RPMI7951 (cell line): Measurements from ENCODE around the gene TM6SF1. TPM values are rescaled to one million over a fixed set of nuclear protein-coding genes. Genes with fewer than 3 reads are reported as not detected.
"Not testable (repeated sequence)": the region's sequence is repeated elsewhere in the genome, so short reads cannot be mapped to it uniquely, and the experiment has no call there.

Experiments used
- DNase-seq: peaks from one replicate; pipeline ENCODE4 v3.0.0-alpha.2; 2012; ENCODE audit warnings: low read depth
- total RNA-seq: library from RNA; depleted of rRNA; stranded (reverse); fragments of >200 nt; shearing (Covaris generic); gene quantifications from 2 replicates; pipeline ENCODE4 v1.2.3, GENCODE V29; 2014

Gene TM6SF1
- total RNA-seq, 1 experiment from 2014 or later: not detected

- no peak for DNase-seq
These were observed 8.6 kb downstream of the TM6SF1 start for GRCh38 chr15:83115831-83116565.

GRCh38 chr15:83118291-83118827 lies 10.9 kb downstream of the TM6SF1 start:
- no peak for DNase-seq

- no peak for DNase-seq
These were observed 11.5 kb downstream of the TM6SF1 start for GRCh38 chr15:83118968-83119367.

- no peak for DNase-seq
These were observed 12.6 kb downstream of the TM6SF1 start for GRCh38 chr15:83119968-83120581.

- no peak for DNase-seq
These were observed 16.1 kb downstream of the TM6SF1 start for GRCh38 chr15:83123529-83123928.

GRCh38 chr15:83127547-83128150 lies 20.2 kb downstream of the TM6SF1 start:
- no peak for DNase-seq

- DNase-seq: no peak
These were observed 22.3 kb downstream of the TM6SF1 start for GRCh38 chr15:83129791-83130190.

GRCh38 chr15:83132861-83133523 lies 25.5 kb downstream of the TM6SF1 start:
- no peak for DNase-seq

GRCh38 chr15:83142151-83142550 lies 34.7 kb downstream of the TM6SF1 start:
- not testable (repeated sequence) for DNase-seq

- no peak for DNase-seq
These were observed 37.3 kb downstream of the TM6SF1 start for GRCh38 chr15:83144771-83145170.

- no peak for DNase-seq
These were observed 45.8 kb downstream of the TM6SF1 start for GRCh38 chr15:83153288-83153687.

- DNase-seq: no peak
These were observed 48.5 kb downstream of the TM6SF1 start for GRCh38 chr15:83155942-83156341.

GRCh38 chr15:83158393-83158792 lies 50.9 kb downstream of the TM6SF1 start:
- no peak for DNase-seq

- DNase-seq: no peak
These were observed 53.3 kb downstream of the TM6SF1 start for GRCh38 chr15:83160741-83161140.

- no peak for DNase-seq
These were observed 55.6 kb downstream of the TM6SF1 start for GRCh38 chr15:83163032-83163431.

- peak; percentile 8 for DNase-seq
These were observed 56.8 kb downstream of the TM6SF1 start for GRCh38 chr15:83164111-83164770.

- DNase-seq: no peak
These were observed 57.4 kb downstream of the TM6SF1 start for GRCh38 chr15:83164771-83165404.

GRCh38 chr15:83166218-83166617 lies 58.8 kb downstream of the TM6SF1 start:
- DNase-seq: no peak

- DNase-seq: no peak
These were observed 59.4 kb downstream of the TM6SF1 start for GRCh38 chr15:83166830-83167229.

GRCh38 chr15:83169576-83169975 lies 62.1 kb downstream of the TM6SF1 start:
- DNase-seq: not testable (repeated sequence)

GRCh38 chr15:83170474-83171165 lies 63.2 kb downstream of the TM6SF1 start:
- peak; percentile 10 for DNase-seq
